OCI-LY7 (cell line): ENCODE results near the gene CD248.

ENCODE experiments used
- EZH2phosphoT487 ChIP-seq: fragments of 200-600 bp; sonication (generic); IDR thresholded peaks from 2 replicates; pipeline ENCODE4 v1.6.1; 2018; ENCODE audit warnings: low read depth, borderline replicate concordance, mild to moderate bottlenecking, mixed run types, antibody characterized with exemption, low read length, moderate library complexity, mixed read lengths
- TF ChIP-seq, protein P1 (sequence below): fragments of 200-600 bp; sonication (generic); conservative IDR thresholded peaks from 2 replicates; pipeline ENCODE4 v1.5.1; 2014; ENCODE audit warnings: mild to moderate bottlenecking, antibody characterized with exemption, low read length, moderate library complexity, mixed read lengths

DNA sequence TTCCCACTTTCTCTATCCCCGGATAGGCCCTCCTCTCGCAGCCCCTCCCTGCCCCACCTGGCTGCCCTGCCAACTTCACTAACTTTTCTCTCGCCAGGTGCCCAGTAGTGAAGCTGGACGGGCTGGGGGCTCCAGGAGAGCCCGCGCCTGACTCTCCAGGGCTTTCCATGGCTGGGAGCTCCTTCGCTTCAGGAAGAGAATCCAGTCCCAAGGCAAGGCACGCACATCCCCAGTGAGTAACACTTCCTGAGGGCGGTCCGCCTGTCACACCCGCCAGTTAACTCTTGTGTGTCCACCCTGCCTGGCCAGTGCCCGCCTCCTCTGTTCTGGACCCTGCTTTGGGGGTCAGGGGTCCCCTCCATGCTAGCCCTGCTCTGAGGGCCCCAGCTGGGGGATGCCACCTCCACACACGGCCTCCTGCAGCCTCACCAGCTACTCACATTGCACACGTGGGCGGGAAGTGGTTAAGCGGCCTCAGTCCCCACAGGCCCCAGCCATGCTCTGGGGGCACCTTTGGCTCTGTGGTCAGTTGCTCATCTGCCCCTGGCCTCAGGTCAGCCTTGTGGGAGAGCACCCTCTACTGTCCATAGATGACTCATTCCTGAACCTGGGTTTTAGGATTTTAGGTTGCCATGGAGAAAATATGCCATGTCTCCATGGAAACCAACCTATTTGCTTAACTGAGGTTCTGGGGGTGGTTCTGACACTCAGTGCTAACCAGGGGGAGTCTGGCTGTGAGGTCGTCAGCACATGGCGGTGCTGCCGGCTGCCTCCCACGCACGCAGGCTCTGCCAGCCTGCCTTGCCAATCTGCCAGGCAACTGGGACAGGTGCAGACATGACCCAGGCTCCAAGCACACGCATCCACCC, 19.6 kb upstream of the CD248 start, which contains the start of gene RIN1:
- TF ChIP-seq, protein P1, sequence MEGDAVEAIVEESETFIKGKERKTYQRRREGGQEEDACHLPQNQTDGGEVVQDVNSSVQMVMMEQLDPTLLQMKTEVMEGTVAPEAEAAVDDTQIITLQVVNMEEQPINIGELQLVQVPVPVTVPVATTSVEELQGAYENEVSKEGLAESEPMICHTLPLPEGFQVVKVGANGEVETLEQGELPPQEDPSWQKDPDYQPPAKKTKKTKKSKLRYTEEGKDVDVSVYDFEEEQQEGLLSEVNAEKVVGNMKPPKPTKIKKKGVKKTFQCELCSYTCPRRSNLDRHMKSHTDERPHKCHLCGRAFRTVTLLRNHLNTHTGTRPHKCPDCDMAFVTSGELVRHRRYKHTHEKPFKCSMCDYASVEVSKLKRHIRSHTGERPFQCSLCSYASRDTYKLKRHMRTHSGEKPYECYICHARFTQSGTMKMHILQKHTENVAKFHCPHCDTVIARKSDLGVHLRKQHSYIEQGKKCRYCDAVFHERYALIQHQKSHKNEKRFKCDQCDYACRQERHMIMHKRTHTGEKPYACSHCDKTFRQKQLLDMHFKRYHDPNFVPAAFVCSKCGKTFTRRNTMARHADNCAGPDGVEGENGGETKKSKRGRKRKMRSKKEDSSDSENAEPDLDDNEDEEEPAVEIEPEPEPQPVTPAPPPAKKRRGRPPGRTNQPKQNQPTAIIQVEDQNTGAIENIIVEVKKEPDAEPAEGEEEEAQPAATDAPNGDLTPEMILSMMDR = peak; percentile 61
- TF ChIP-seq EZH2phosphoT487 = no peak
